Fibroblast of skin of left biceps (primary cell): ENCODE results near the gene LENG8.
"Not testable (repeated sequence)": the region's sequence is repeated elsewhere in the genome, so short reads cannot be mapped to it uniquely, and the experiment has no call there.

Source experiments
- DNase-seq, 2 experiments: peaks; one replicate each; pipeline ENCODE4 v3.0.0-alpha.2; 2013; ENCODE audit warnings: low read depth in 2 of 2

Gene LENG8

GRCh38 chr19:54439174-54439851 is 9.7 kb upstream of the LENG8 start:
- DNase-seq: no peak

- DNase-seq: no peak
These were observed 8.4 kb upstream of the LENG8 start for GRCh38 chr19:54440641-54441040.

- DNase-seq: no peak
These were observed 4.3 kb upstream of the LENG8 start for GRCh38 chr19:54444737-54445136.

- DNase-seq: not testable (repeated sequence)
These were observed 2.6 kb upstream of the LENG8 start for GRCh38 chr19:54446349-54446748.

GRCh38 chr19:54448040-54448773 is 792 bp upstream of the LENG8 start:
- DNase-seq: no peak

GRCh38 chr19:54449701-54450069 is 686 bp downstream of the LENG8 start:
- no peak for DNase-seq

GRCh38 chr19:54451331-54451871 is 2.4 kb downstream of the LENG8 start:
- DNase-seq: no peak

- no peak for DNase-seq
These were observed 3.0 kb downstream of the LENG8 start for GRCh38 chr19:54451997-54452396.

- DNase-seq: no peak
These were observed 3.6 kb downstream of the LENG8 start for GRCh38 chr19:54452626-54453025.

GRCh38 chr19:54453921-54454780 is 5.2 kb downstream of the LENG8 start:
- no peak for DNase-seq

- DNase-seq: no peak
These were observed 6.0 kb downstream of the LENG8 start for GRCh38 chr19:54454781-54455675.

GRCh38 chr19:54455786-54456422 is 6.9 kb downstream of the LENG8 start:
- no peak for DNase-seq

- DNase-seq: no peak
These were observed 7.7 kb downstream of the LENG8 start for GRCh38 chr19:54456423-54457373.

GRCh38 chr19:54457773-54458647 is 9.0 kb downstream of the LENG8 start:
- no peak for DNase-seq

- no peak for DNase-seq
These were observed 9.8 kb downstream of the LENG8 start for GRCh38 chr19:54458648-54459281.

- no peak for DNase-seq
These were observed 10.6 kb downstream of the LENG8 start for GRCh38 chr19:54459282-54460229.
